HCT116 (cell line): ENCODE measurements around the gene FRY. TPM values are rescaled to one million over a fixed set of nuclear protein-coding genes. Genes with fewer than 3 reads are reported as not detected.

Experiments
- ATAC-seq: fragments of 200-7000 bp; cut with Tn5 transposase; 2 replicates; pipeline ENCODE4 v1.9.1; 2020; ENCODE audit warnings: mild to moderate bottlenecking, moderate library complexity
- BruUV-seq: library from RNA; stranded (reverse); fragments of 400-500 nt; replicated peaks from 2 replicates; lab custom pipeline; 2021; lab: Mats Ljungman, UMichigan
- CTCF ChIA-PET: fragments of 300-600 bp; sonication (Branson Sonifier 250); formaldehyde crosslinking; loops from one replicate; lab custom pipeline; 2021; ENCODE audit warnings: antibody characterized with exemption; lab: Charles Lee
- POLR2A ChIA-PET: fragments of 300-600, 350-600 bp; sonication (Branson Sonifier 250); formaldehyde crosslinking; loops from one replicate; lab custom pipeline; 2021; ENCODE audit warnings: antibody characterized with exemption; lab: Charles Lee
- RAD21 ChIA-PET, 2 experiments: fragments of 300-600 bp; sonication (Branson Sonifier 250); formaldehyde crosslinking; loops; one replicate each; lab custom pipeline; 2023; ENCODE audit warnings: low total read pairs in 2 of 2; ENCODE audit not compliant: uncharacterized antibody in 2 of 2, unreplicated experiment in 2 of 2, low non-redundant PET in 1 of 2; lab: Charles Lee
- DNase-seq: peaks from one replicate; pipeline ENCODE4 v3.0.0-alpha.2; 2010; ENCODE audit warnings: low read depth, low spot score
- H2AFZ ChIP-seq: fragments of 200-600 bp; shearing (Covaris generic), sonication (generic); 2 replicates; pipeline ENCODE4 v1.6.1; 2017; ENCODE audit warnings: low read depth, mixed run types, mixed read lengths, antibody characterized with exemption, low read length; ENCODE audit not compliant: poor library complexity, severe bottlenecking
- H3K27ac ChIP-seq: 2 replicates; pipeline ENCODE4 v1.5.1; 2012; ENCODE audit warnings: low read depth, low read length
- H3K27me3 ChIP-seq: fragments of 200-600 bp; sonication (generic); 2 replicates; pipeline ENCODE4 v1.6.1; 2016; ENCODE audit warnings: mixed run types, low read length, mixed read lengths; ENCODE audit not compliant: insufficient read depth
- H3K36me3 ChIP-seq, 2 experiments: fragments of 200-500 bp in 1 of 2; fragments of 200-600 bp in 1 of 2; sonication (Bioruptor generic) in 1 of 2; sonication (generic) in 1 of 2; 2 replicates each; pipeline versions ENCODE4 v1.5.1 to v1.6.1; 2014 to 2016; ENCODE audit warnings: low read length in 2 of 2, inconsistent platforms in 1 of 2, mixed read lengths in 1 of 2, mixed run types in 1 of 2; ENCODE audit not compliant: insufficient read depth in 2 of 2, control insufficient read depth in 1 of 2
- H3K4me1 ChIP-seq, 2 experiments: fragments of 200-600 bp in 1 of 2; sonication (generic) in 1 of 2; 2 replicates each; pipeline versions ENCODE4 v1.5.1 to v1.6.1; 2012 to 2017; ENCODE audit warnings: low read length in 2 of 2, inconsistent platforms in 1 of 2, mild to moderate bottlenecking in 1 of 2, mixed read lengths in 1 of 2, mixed run types in 1 of 2, moderate library complexity in 1 of 2; ENCODE audit not compliant: insufficient read depth in 2 of 2, control insufficient read depth in 1 of 2
- H3K4me2 ChIP-seq: fragments of 200-600 bp; sonication (generic); 2 replicates; pipeline ENCODE4 v1.6.1; 2017; ENCODE audit warnings: mixed run types, low read length, mixed read lengths
- H3K4me3 ChIP-seq, 2 experiments: fragments of 200-600 bp in 1 of 2; sonication (generic) in 1 of 2; replicated peaks in 1 of 2; 2 replicates each; pipeline ENCODE4 v1.5.1; 2011 to 2016; ENCODE audit warnings: low read length in 2 of 2, control low read depth in 1 of 2, low read depth in 1 of 2, mild to moderate bottlenecking in 1 of 2, mixed read lengths in 1 of 2, mixed run types in 1 of 2
- H3K79me2 ChIP-seq: fragments of 200-600 bp; sonication (generic); 2 replicates; pipeline ENCODE4 v1.6.1; 2017; ENCODE audit warnings: mild to moderate bottlenecking, mixed run types, low read length, moderate library complexity, mixed read lengths; ENCODE audit not compliant: insufficient read depth
- H3K9ac ChIP-seq: fragments of 200-600 bp; sonication (generic); 2 replicates; pipeline ENCODE4 v1.6.1; 2016; ENCODE audit warnings: low read length, mixed read lengths
- H3K9me2 ChIP-seq: fragments of 200-600 bp; sonication (generic), shearing (Covaris generic); 2 replicates; pipeline ENCODE4 v1.6.1; 2017; ENCODE audit warnings: mixed run types, mild to moderate bottlenecking, moderate library complexity; ENCODE audit not compliant: insufficient read depth
- H3K9me3 ChIP-seq, 2 experiments: fragments of 200-500 bp in 1 of 2; fragments of 200-600 bp in 1 of 2; sonication (Bioruptor generic) in 1 of 2; sonication (generic) in 1 of 2; 2 replicates each; pipeline ENCODE4 v1.6.1; 2014 to 2017; ENCODE audit warnings: low read length in 2 of 2, mixed read lengths in 2 of 2, inconsistent platforms in 1 of 2, low read depth in 1 of 2, mild to moderate bottlenecking in 1 of 2, mixed run types in 1 of 2, moderate library complexity in 1 of 2; ENCODE audit not compliant: control insufficient read depth in 1 of 2, insufficient read depth in 1 of 2
- H4K20me1 ChIP-seq: fragments of 200-600 bp; sonication (generic), shearing (Covaris generic); 2 replicates; pipeline ENCODE4 v1.6.1; 2017; ENCODE audit warnings: mixed run types, mild to moderate bottlenecking, moderate library complexity; ENCODE audit not compliant: insufficient read depth
- ATF3 ChIP-seq: IDR thresholded peaks from 2 replicates; pipeline ENCODE4 v1.6.1; 2012
- CBX3 ChIP-seq: IDR thresholded peaks from 2 replicates; pipeline ENCODE4 v1.6.1; 2012; ENCODE audit warnings: low read depth
- CTCF ChIP-seq, 3 experiments: fragments of 200-600 bp in 1 of 3; sonication (generic) in 1 of 3; IDR thresholded peaks in 2 of 3; conservative IDR thresholded peaks in 1 of 3; 2 replicates each; pipeline ENCODE4 v1.5.1; 2012 to 2017; ENCODE audit warnings: low read depth in 2 of 3, low read length in 2 of 3, antibody characterized with exemption in 1 of 3, borderline replicate concordance in 1 of 3, control low read depth in 1 of 3, mild to moderate bottlenecking in 1 of 3, mixed read lengths in 1 of 3, mixed run types in 1 of 3, moderate library complexity in 1 of 3; ENCODE audit not compliant: insufficient read depth in 1 of 3
- EZH2 ChIP-seq: fragments of 200-600 bp; sonication (generic); IDR thresholded peaks from 2 replicates; pipeline ENCODE4 v1.6.1; 2017; ENCODE audit warnings: antibody characterized with exemption, mixed run types
- FOSL1 ChIP-seq: IDR thresholded peaks from 2 replicates; pipeline ENCODE4 v1.6.1; 2012; ENCODE audit warnings: low read depth
- JUND ChIP-seq: IDR thresholded peaks from 2 replicates; pipeline ENCODE4 v1.6.1; 2012
- MAX ChIP-seq: IDR thresholded peaks from 2 replicates; pipeline ENCODE4 v1.6.1; 2012
- POLR2A ChIP-seq: IDR thresholded peaks from 2 replicates; pipeline ENCODE4 v1.7.0; 2011; ENCODE audit warnings: borderline replicate concordance; ENCODE audit not compliant: insufficient read depth, insufficient read length; ENCODE audit errors: extremely low read depth
- POLR2AphosphoS5 ChIP-seq: IDR thresholded peaks from 2 replicates; pipeline ENCODE4 v1.6.1; 2011; ENCODE audit warnings: mild to moderate bottlenecking, low read depth, low read length, moderate library complexity
- RAD21 ChIP-seq: IDR thresholded peaks from 2 replicates; pipeline ENCODE4 v1.6.1; 2012; ENCODE audit warnings: low read depth, mild to moderate bottlenecking
- SP1 ChIP-seq: IDR thresholded peaks from 2 replicates; pipeline ENCODE4 v1.6.1; 2012; ENCODE audit warnings: low read depth
- SRF ChIP-seq: IDR thresholded peaks from 2 replicates; pipeline ENCODE4 v1.6.1; 2012; ENCODE audit warnings: low read depth
- YY1 ChIP-seq: IDR thresholded peaks from 2 replicates; pipeline ENCODE4 v1.6.1; 2011; ENCODE audit warnings: low read length, low read depth, moderate library complexity, mild to moderate bottlenecking; ENCODE audit not compliant: insufficient replicate concordance; ENCODE audit errors: extremely low read depth
- ZBTB33 ChIP-seq: IDR thresholded peaks from 2 replicates; pipeline ENCODE4 v1.6.1; 2011; ENCODE audit warnings: mild to moderate bottlenecking, low read length, moderate library complexity; ENCODE audit not compliant: insufficient replicate concordance; ENCODE audit errors: extremely low read depth
- ZFX ChIP-seq: fragments of 450-650 bp; IDR thresholded peaks from 2 replicates; pipeline ENCODE4 v1.6.1; 2017
- ZNF274 ChIP-seq: fragments of 200-500 bp; sonication (Bioruptor generic); IDR thresholded peaks from 2 replicates; pipeline ENCODE4 v1.6.1; 2014; ENCODE audit warnings: mild to moderate bottlenecking, low read depth, low read length, inconsistent platforms
- intact Hi-C: fragments of 100-400 bp; cut with micrococcal nuclease; formaldehyde crosslinking; loops from 2 replicates; pipeline ENCODE4 v1.10.0; 2022
- total RNA-seq: library from RNA; stranded (reverse); gene quantifications from one replicate; pipeline ENCODE4 v1.2.1, GENCODE V29; 2021; ENCODE audit not compliant: unreplicated experiment

The FRY gene
- total RNA-seq, 1 experiment from 2014 or later, result 1.4 TPM

- Histone ChIP-seq H3K79me2 (no peaks in the 10 kb centered on the region), H3K27ac (no peak overlapping the region), H3K4me1 (no peaks in the 10 kb centered on the region), H3K36me3 (no peaks in the 10 kb centered on the region), H2AFZ (no peak overlapping the region), H3K9ac (no peak overlapping the region), H4K20me1 (no peaks in the 10 kb centered on the region), H3K27me3 (no peaks in the 10 kb centered on the region), H3K9me2 (no peaks in the 10 kb centered on the region), H3K4me3 (no peak overlapping the region), H3K4me2 (no peak overlapping the region), H3K9me3 (no peaks in the 10 kb centered on the region)
- no peak for ATAC-seq
- TF ChIP-seq ZFX (no peak), CTCF (IDR thresholded peaks at IDR 0.05 in 2 of 3, conservative IDR thresholded peaks at IDR 0.05 in 1 of 3; ENCODE audit: borderline replicate concordance in 1 of 3, insufficient read depth in 1 of 3, low read depth in 2 of 3, low read length in 2 of 3) (no peak), MAX (no peak), FOSL1 (no peak), EZH2 (no peak), YY1 (no peak), SRF (no peak), ZNF274 (no peak), POLR2A (no peak)
- BruUV-seq, result no TSS peak
- ChIA-PET RAD21 (no interaction called here), CTCF (no interaction called here), POLR2A (no interaction called here)
- intact Hi-C loops, result no loop called here
- DNase-seq, result no peak
These were observed 28.7 kb upstream of the FRY start for GRCh38 chr13:32002873-32003272.

- H3K4me3 ChIP-seq, result no peak overlapping the region
- H4K20me1 ChIP-seq, result no peaks in the 10 kb centered on the region
- no peaks in the 10 kb centered on the region for H3K27me3 ChIP-seq
- no peak overlapping the region for H2AFZ ChIP-seq
- no peaks in the 10 kb centered on the region for H3K36me3 ChIP-seq
- no TSS peak for BruUV-seq
- H3K4me1 ChIP-seq, result no peaks in the 10 kb centered on the region
- no peak overlapping the region for H3K27ac ChIP-seq
- intact Hi-C loops, result no loop called here
- ATAC-seq (no peak), DNase-seq (no peak)
- ChIA-PET POLR2A (no interaction called here), CTCF (no interaction called here), RAD21 (no interaction called here)
- H3K9me3 ChIP-seq, result no peaks in the 10 kb centered on the region
- H3K79me2 ChIP-seq, result no peaks in the 10 kb centered on the region
- no peak overlapping the region for H3K4me2 ChIP-seq
- no peak overlapping the region for H3K9ac ChIP-seq
- H3K9me2 ChIP-seq, result no peaks in the 10 kb centered on the region
- TF ChIP-seq FOSL1 (no peak), SP1 (no peak), ZBTB33 (no peak), ZNF274 (no peak), POLR2AphosphoS5 (no peak), ATF3 (no peak), POLR2A (no peak), YY1 (no peak), JUND (no peak), CBX3 (no peak), EZH2 (no peak), RAD21 (no peak)
These were observed 24.1 kb upstream of the FRY start for GRCh38 chr13:32007494-32007893.
